ENCODE data around the gene RPS6KA5.
"Not testable (repeated sequence)": the region's sequence is repeated elsewhere in the genome, so short reads cannot be mapped to it uniquely, and the experiment has no call there.

Gene RPS6KA5

GRCh38 chr14:91060351-91061055 is at the start of gene RPS6KA5:
Gene RPS6KA5, minus strand, starts transcription at chr14:91060641. Its CDS starts 207 bp downstream, at chr14:91060434.
- DNase-seq (ENCODE audit: low read depth) = peak; percentile 100

- no peak for DNase-seq (ENCODE audit: low read depth)
Measured at GRCh38 chr14:91108941-91109611, 48.6 kb upstream of the RPS6KA5 start.

- no peak for DNase-seq (ENCODE audit: low read depth)
Measured at GRCh38 chr14:91103116-91103515, 42.7 kb upstream of the RPS6KA5 start.

GRCh38 chr14:91100102-91100501 is 39.7 kb upstream of the RPS6KA5 start:
- no peak for DNase-seq (ENCODE audit: low read depth)

GRCh38 chr14:91098591-91098990 is 38.1 kb upstream of the RPS6KA5 start:
- DNase-seq (ENCODE audit: low read depth) = no peak

- DNase-seq (ENCODE audit: low read depth) = not testable (repeated sequence)
Measured at GRCh38 chr14:91097657-91098056, 37.2 kb upstream of the RPS6KA5 start.

GRCh38 chr14:91095178-91095577 is 34.7 kb upstream of the RPS6KA5 start:
- DNase-seq (ENCODE audit: low read depth) = no peak

- DNase-seq (ENCODE audit: low read depth) = no peak
Measured at GRCh38 chr14:91094772-91095171, 34.3 kb upstream of the RPS6KA5 start.

- not testable (repeated sequence) for DNase-seq (ENCODE audit: low read depth)
Measured at GRCh38 chr14:91093743-91094472, 33.5 kb upstream of the RPS6KA5 start.

- DNase-seq (ENCODE audit: low read depth) = no peak
Measured at GRCh38 chr14:91092073-91092472, 31.6 kb upstream of the RPS6KA5 start.

- no peak for DNase-seq (ENCODE audit: low read depth)
Measured at GRCh38 chr14:91090743-91091142, 30.3 kb upstream of the RPS6KA5 start.

- DNase-seq (ENCODE audit: low read depth) = no peak
Measured at GRCh38 chr14:91089958-91090535, 29.6 kb upstream of the RPS6KA5 start.

- DNase-seq (ENCODE audit: low read depth) = no peak
Measured at GRCh38 chr14:91088585-91089235, 28.3 kb upstream of the RPS6KA5 start.

- DNase-seq (ENCODE audit: low read depth) = not testable (repeated sequence)
Measured at GRCh38 chr14:91087470-91087869, 27.0 kb upstream of the RPS6KA5 start.

GRCh38 chr14:91084516-91084915 is 24.1 kb upstream of the RPS6KA5 start:
- DNase-seq (ENCODE audit: low read depth) = no peak

GRCh38 chr14:91082282-91082681 is 21.8 kb upstream of the RPS6KA5 start:
- DNase-seq (ENCODE audit: low read depth) = no peak

GRCh38 chr14:91080071-91080470 is 19.6 kb upstream of the RPS6KA5 start:
- no peak for DNase-seq (ENCODE audit: low read depth)

- DNase-seq (ENCODE audit: low read depth) = no peak
Measured at GRCh38 chr14:91078095-91078737, 17.8 kb upstream of the RPS6KA5 start.

GRCh38 chr14:91075553-91075952 is 15.1 kb upstream of the RPS6KA5 start:
- DNase-seq (ENCODE audit: low read depth) = no peak

- no peak for DNase-seq (ENCODE audit: low read depth)
Measured at GRCh38 chr14:91070572-91070971, 10.1 kb upstream of the RPS6KA5 start.

GRCh38 chr14:91068642-91069041 is 8.2 kb upstream of the RPS6KA5 start:
- no peak for DNase-seq (ENCODE audit: low read depth)

- no peak for DNase-seq (ENCODE audit: low read depth)
Measured at GRCh38 chr14:91067186-91067585, 6.7 kb upstream of the RPS6KA5 start.

Data from fibroblast of the conjunctiva (primary cell).